ENCODE measurements around the gene PNO1.

DNA sequence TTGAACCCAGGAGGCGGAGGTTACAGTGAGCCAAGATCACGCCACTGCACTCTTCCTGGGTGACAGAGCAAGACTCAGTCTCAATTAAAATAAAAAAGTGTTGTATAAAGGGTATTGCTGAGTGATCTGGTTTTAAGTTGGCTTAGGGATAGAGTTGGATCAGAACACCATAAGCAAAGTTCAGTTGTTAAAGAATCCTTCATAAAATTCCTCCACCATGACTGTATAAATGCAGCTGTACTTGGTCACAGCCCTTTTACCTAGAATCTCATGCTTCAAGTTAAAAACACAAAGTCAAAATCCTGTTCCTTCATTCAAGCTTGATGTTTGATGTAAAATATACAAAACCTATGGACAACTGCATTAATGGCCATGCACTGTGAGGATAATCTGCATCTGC lies 33.4 kb upstream of the PNO1 start:
- no peak for TF ChIP-seq POLR2AphosphoS5 (IDR thresholded peaks at IDR 0.05; ENCODE audit: low read depth)
- TF ChIP-seq, protein P1, sequence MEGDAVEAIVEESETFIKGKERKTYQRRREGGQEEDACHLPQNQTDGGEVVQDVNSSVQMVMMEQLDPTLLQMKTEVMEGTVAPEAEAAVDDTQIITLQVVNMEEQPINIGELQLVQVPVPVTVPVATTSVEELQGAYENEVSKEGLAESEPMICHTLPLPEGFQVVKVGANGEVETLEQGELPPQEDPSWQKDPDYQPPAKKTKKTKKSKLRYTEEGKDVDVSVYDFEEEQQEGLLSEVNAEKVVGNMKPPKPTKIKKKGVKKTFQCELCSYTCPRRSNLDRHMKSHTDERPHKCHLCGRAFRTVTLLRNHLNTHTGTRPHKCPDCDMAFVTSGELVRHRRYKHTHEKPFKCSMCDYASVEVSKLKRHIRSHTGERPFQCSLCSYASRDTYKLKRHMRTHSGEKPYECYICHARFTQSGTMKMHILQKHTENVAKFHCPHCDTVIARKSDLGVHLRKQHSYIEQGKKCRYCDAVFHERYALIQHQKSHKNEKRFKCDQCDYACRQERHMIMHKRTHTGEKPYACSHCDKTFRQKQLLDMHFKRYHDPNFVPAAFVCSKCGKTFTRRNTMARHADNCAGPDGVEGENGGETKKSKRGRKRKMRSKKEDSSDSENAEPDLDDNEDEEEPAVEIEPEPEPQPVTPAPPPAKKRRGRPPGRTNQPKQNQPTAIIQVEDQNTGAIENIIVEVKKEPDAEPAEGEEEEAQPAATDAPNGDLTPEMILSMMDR (conservative IDR thresholded peaks at IDR 0.05; ENCODE audit: low read depth in 2 of 2) = no peak
